ENCODE results near the gene CYBRD1.
A peak's percentile ranks its signal among the peaks of the same experiment; 100 is the strongest.
"Not testable (repeated sequence)": the region's sequence is repeated elsewhere in the genome, so short reads cannot be mapped to it uniquely, and the experiment has no call there.

Gene CYBRD1

DNA sequence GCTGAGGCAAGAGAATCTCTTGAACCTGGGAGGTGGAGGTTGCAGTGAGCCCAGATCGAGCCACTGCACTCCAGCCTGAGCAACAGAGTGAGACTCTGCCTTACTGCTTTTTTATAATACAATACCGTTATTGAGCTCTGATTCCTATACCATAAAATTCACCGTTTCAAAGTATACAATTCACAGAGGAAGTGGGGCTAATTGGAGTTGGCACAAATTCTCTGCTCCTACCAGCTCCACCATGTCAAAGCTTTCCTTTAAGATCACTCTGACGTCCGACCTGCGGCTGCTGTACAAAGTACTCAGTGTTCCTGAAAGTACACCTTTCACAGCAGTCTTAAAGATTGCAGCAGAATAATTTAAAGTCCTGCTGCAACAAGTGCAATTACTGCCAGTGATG, 29.6 kb upstream of the CYBRD1 start:
- H3K36me3 ChIP-seq (ENCODE audit: control insufficient read depth in 4 of 4, insufficient read depth in 4 of 4, low read length in 3 of 4), result peaks cover 0 to 8% (median 0%) of the 10 kb centered on the region in 4 experiments

DNA sequence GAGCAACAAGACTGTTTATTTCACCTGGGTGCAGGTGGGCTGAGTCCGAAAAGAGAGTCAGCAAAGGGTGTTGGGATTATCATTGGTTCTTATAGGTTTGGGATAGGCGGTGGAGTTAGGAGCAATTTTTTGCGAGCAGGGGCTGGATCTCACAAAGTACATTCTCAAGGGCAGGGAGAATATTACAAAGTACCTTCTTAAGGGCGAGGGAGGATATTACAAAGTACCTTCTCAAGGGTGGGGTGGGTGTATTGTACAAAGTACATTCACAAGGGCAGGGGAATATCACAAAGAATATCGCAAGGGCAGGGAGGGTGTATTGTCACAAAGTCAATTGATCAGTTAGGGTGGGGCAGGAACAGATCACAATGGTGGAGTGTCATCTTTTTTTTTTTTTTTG, 24.6 kb upstream of the CYBRD1 start:
- WGBS (ENCODE audit: insufficient coverage), result 98% methylated on average over 5 of the region's 5 CpGs
- CTCF ChIA-PET; H3K9me3 ChIP-seq (ENCODE audit: control extremely low read depth in 1 of 5, control insufficient read depth in 4 of 5, insufficient read depth in 2 of 5, low read depth in 1 of 5, low read length in 4 of 5); H3K4me1 ChIP-seq (ENCODE audit: control extremely low read depth in 1 of 4, control insufficient read depth in 4 of 4, insufficient read depth in 4 of 4, low read length in 3 of 4); H3K27ac ChIP-seq (ENCODE audit: insufficient read depth in 1 of 2, low read depth in 1 of 2, low read length in 2 of 2, poor library complexity in 1 of 2, severe bottlenecking in 2 of 2); H3K4me3 ChIP-seq (ENCODE audit: control insufficient read depth in 1 of 7, extremely low read depth in 1 of 7, insufficient read depth in 4 of 7, low read depth in 2 of 7, low read length in 6 of 7); H3K27me3 ChIP-seq (replicated peaks in 2 of 5; ENCODE audit: control insufficient read depth in 4 of 5, insufficient read depth in 5 of 5, low read length in 4 of 5); POLR2A ChIA-PET; DNase-seq; H3K36me3 ChIP-seq (ENCODE audit: control insufficient read depth in 4 of 4, insufficient read depth in 4 of 4, low read length in 3 of 4): not testable (repeated sequence)

More for the DNA sequence above, 29.6 kb upstream of the CYBRD1 start:
- ChIA-PET POLR2A (no interaction called here), CTCF (no interaction called here)
- 98% methylated on average over 5 of the region's 6 CpGs for WGBS (ENCODE audit: insufficient coverage)
- H3K4me1 ChIP-seq (ENCODE audit: control extremely low read depth in 1 of 4, control insufficient read depth in 4 of 4, insufficient read depth in 4 of 4, low read length in 3 of 4), result no peaks in the 10 kb centered on the region
- H3K27ac ChIP-seq (ENCODE audit: insufficient read depth in 1 of 2, low read depth in 1 of 2, low read length in 2 of 2, poor library complexity in 1 of 2, severe bottlenecking in 2 of 2), result no peak overlapping the region
- peaks cover 0 to 13% (median 3%) of the 10 kb centered on the region in 5 experiments for H3K9me3 ChIP-seq (ENCODE audit: control extremely low read depth in 1 of 5, control insufficient read depth in 4 of 5, insufficient read depth in 2 of 5, low read depth in 1 of 5, low read length in 4 of 5)
- no peak for DNase-seq
- H3K4me3 ChIP-seq (ENCODE audit: control insufficient read depth in 1 of 7, extremely low read depth in 1 of 7, insufficient read depth in 4 of 7, low read depth in 2 of 7, low read length in 6 of 7), result no peak overlapping the region
- H3K27me3 ChIP-seq (replicated peaks in 2 of 5; ENCODE audit: control insufficient read depth in 4 of 5, insufficient read depth in 5 of 5, low read length in 4 of 5), result no peaks in the 10 kb centered on the region

DNA sequence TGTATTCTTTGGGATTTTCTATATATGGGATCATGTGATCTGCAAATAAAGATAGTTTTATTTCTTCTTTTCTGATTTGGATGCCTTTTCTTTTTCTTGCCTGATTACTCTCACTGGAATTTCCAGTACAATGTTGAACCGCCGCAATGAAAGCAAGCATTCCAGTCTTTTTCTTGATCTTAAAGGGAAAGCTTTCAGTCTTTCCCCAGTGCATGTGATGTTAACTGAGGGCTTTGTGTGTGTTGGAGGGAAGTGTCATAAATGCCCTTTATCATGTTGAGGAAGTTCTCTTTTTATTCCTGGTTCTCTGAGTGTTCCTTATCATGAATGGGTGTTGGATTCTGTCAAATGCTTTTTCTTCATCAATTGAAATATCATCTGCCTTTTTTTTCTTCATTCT, 16.9 kb upstream of the CYBRD1 start:
- Histone ChIP-seq H3K9me3 (ENCODE audit: control extremely low read depth in 1 of 5, control insufficient read depth in 4 of 5, insufficient read depth in 2 of 5, low read depth in 1 of 5, low read length in 4 of 5) (no peaks in the 10 kb centered on the region), H3K36me3 (ENCODE audit: control insufficient read depth in 4 of 4, insufficient read depth in 4 of 4, low read length in 3 of 4) (no peaks in the 10 kb centered on the region), H3K4me1 (ENCODE audit: control extremely low read depth in 1 of 4, control insufficient read depth in 4 of 4, insufficient read depth in 4 of 4, low read length in 3 of 4) (no peaks in the 10 kb centered on the region), H3K4me3 (ENCODE audit: control insufficient read depth in 1 of 7, extremely low read depth in 1 of 7, insufficient read depth in 4 of 7, low read depth in 2 of 7, low read length in 6 of 7) (no peak overlapping the region), H3K27me3 (replicated peaks in 2 of 5; ENCODE audit: control insufficient read depth in 4 of 5, insufficient read depth in 5 of 5, low read length in 4 of 5) (no peaks in the 10 kb centered on the region), H3K27ac (ENCODE audit: insufficient read depth in 1 of 2, low read depth in 1 of 2, low read length in 2 of 2, poor library complexity in 1 of 2, severe bottlenecking in 2 of 2) (no peak overlapping the region)
- POLR2A ChIA-PET, result no interaction called here
- CTCF ChIA-PET, result interaction anchor here (1.2 to 1.5 kb wide), 2 partner anchors 16 to 46 kb away, joined by 3 read pairs; no protein-coding TSS in a partner anchor
- DNase-seq, result no peak
- 89% methylated on average over 1 of the region's 2 CpGs for WGBS (ENCODE audit: insufficient coverage)

DNA sequence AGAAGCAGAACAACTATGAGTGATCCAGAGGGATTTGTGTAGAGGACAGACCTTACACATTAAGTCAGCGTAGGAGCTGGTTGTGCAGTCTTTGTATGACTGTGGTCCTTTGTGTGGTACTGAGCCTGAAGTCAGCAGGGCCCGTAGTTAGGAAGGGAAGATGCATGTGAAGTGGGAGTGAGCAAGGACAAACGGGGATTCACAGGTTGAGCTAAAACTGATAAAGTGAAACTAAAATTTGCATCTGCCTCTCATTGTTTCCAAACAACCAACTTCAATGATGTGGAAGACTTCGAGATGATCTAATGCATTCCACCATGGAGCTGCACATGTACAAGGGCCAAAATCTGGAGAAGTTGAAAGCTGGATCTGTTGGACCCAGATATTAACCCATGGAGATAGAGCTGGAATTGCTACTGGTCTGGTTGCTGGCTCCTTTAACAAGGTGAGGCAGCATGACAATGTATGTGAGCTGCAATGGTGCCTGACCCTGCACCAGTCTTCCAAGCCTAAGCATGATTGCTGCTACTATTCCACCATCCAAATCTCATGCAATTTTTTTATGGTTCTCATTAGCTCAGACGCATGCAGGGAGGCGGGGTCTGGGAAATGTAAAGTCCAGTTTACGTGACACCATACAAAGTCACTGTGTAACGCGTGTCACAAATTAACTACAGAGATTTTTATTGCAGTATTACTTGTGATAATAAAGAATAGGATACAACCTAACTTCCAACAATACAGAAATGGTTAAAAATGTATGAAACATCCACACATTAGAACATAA, 12.1 kb upstream of the CYBRD1 start:
- Histone ChIP-seq H3K27ac (ENCODE audit: insufficient read depth in 1 of 2, low read depth in 1 of 2, low read length in 2 of 2, poor library complexity in 1 of 2, severe bottlenecking in 2 of 2) (no peak overlapping the region), H3K36me3 (ENCODE audit: control insufficient read depth in 4 of 4, insufficient read depth in 4 of 4, low read length in 3 of 4) (no peaks in the 10 kb centered on the region), H3K9me3 (ENCODE audit: control extremely low read depth in 1 of 5, control insufficient read depth in 4 of 5, insufficient read depth in 2 of 5, low read depth in 1 of 5, low read length in 4 of 5) (no peaks in the 10 kb centered on the region), H3K27me3 (replicated peaks in 2 of 5; ENCODE audit: control insufficient read depth in 4 of 5, insufficient read depth in 5 of 5, low read length in 4 of 5) (no peaks in the 10 kb centered on the region), H3K4me1 (ENCODE audit: control extremely low read depth in 1 of 4, control insufficient read depth in 4 of 4, insufficient read depth in 4 of 4, low read length in 3 of 4) (peaks cover 17 to 35% (median 21%) of the 10 kb centered on the region in 4 experiments), H3K4me3 (ENCODE audit: control insufficient read depth in 1 of 7, extremely low read depth in 1 of 7, insufficient read depth in 4 of 7, low read depth in 2 of 7, low read length in 6 of 7) (no peak overlapping the region)
- ChIA-PET CTCF (interaction anchor here (0.6 kb wide), 1 partner anchor 21 kb away, joined by 3 read pairs; no protein-coding TSS in a partner anchor), POLR2A (no interaction called here)
- DNase-seq, result no peak
- WGBS (ENCODE audit: insufficient coverage), result 93% methylated on average over 7 of the region's 9 CpGs

DNA sequence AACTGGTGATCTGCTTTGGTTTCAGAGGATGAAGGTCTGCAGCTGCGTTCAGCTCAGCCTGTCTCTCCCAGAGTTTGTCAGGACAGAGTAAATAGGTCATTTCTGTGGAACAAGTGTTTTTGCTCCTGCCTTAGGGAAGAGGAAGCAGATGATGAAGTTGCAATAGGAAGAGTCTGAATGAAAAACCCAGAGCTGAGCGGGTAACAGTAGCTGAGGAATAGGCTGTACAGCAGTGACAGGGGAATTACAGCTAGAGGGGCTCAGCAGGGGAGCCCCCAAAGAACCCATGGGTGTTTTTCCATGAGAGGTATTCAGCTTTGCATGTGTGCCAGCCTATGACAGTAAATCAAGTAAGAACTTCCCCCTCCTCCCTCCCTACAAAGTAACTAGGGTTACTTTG, 10.3 kb upstream of the CYBRD1 start:
- no peaks in the 10 kb centered on the region for H3K9me3 ChIP-seq (ENCODE audit: control extremely low read depth in 1 of 5, control insufficient read depth in 4 of 5, insufficient read depth in 2 of 5, low read depth in 1 of 5, low read length in 4 of 5)
- POLR2A ChIA-PET, result interaction anchor here (2.2 kb wide), 1 partner anchor 11 kb away, joined by 11 read pairs; the partner anchor contains the start of gene CYBRD1
- no peaks in the 10 kb centered on the region for H3K36me3 ChIP-seq (ENCODE audit: control insufficient read depth in 4 of 4, insufficient read depth in 4 of 4, low read length in 3 of 4)
- DNase-seq, result peak in 1 of 3 donors; percentile 11
- H3K4me3 ChIP-seq (ENCODE audit: control insufficient read depth in 1 of 7, extremely low read depth in 1 of 7, insufficient read depth in 4 of 7, low read depth in 2 of 7, low read length in 6 of 7), result peak overlapping the region in 1 of 7 experiments; percentile 12
- no peak overlapping the region for H3K27ac ChIP-seq (ENCODE audit: insufficient read depth in 1 of 2, low read depth in 1 of 2, low read length in 2 of 2, poor library complexity in 1 of 2, severe bottlenecking in 2 of 2)
- WGBS (ENCODE audit: insufficient coverage), result 0% methylated on average over 2 of the region's 2 CpGs
- H3K4me1 ChIP-seq (ENCODE audit: control extremely low read depth in 1 of 4, control insufficient read depth in 4 of 4, insufficient read depth in 4 of 4, low read length in 3 of 4), result peaks cover 17 to 35% (median 22%) of the 10 kb centered on the region in 4 experiments
- H3K27me3 ChIP-seq (replicated peaks in 2 of 5; ENCODE audit: control insufficient read depth in 4 of 5, insufficient read depth in 5 of 5, low read length in 4 of 5), result no peaks in the 10 kb centered on the region
- CTCF ChIA-PET, result interaction anchor here (1.0 to 1.1 kb wide), 2 partner anchors 9 to 21 kb away, joined by 3 read pairs; no protein-coding TSS in a partner anchor

DNA sequence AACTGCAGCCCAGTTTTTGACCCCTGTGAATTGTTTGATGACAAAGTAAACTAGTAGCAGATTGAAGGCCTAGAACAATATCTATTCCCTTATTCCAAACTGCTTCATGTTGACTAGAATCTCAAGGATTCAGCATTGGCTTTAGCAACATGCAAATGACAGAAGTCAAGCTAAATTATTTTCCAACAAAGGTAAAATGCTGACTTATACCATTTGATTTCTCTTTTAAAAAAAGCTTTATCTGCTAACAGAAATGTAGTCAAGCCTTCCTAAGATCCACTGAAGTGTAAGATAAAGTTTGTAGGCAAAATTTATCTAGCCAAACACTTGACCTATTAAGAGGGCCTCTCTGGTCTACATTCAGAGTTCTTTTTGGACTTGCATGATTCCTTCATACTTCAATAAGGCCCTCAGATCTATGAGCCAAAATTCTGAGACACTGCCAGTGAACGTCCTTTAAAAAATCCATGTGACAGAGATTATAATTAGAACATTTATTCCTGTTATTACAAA, 9.5 kb upstream of the CYBRD1 start:
- Histone ChIP-seq H3K4me3 (ENCODE audit: control insufficient read depth in 1 of 7, extremely low read depth in 1 of 7, insufficient read depth in 4 of 7, low read depth in 2 of 7, low read length in 6 of 7) (no peak overlapping the region), H3K9me3 (ENCODE audit: control extremely low read depth in 1 of 5, control insufficient read depth in 4 of 5, insufficient read depth in 2 of 5, low read depth in 1 of 5, low read length in 4 of 5) (no peaks in the 10 kb centered on the region), H3K4me1 (ENCODE audit: control extremely low read depth in 1 of 4, control insufficient read depth in 4 of 4, insufficient read depth in 4 of 4, low read length in 3 of 4) (peaks cover 17 to 35% (median 22%) of the 10 kb centered on the region in 4 experiments), H3K27me3 (replicated peaks in 2 of 5; ENCODE audit: control insufficient read depth in 4 of 5, insufficient read depth in 5 of 5, low read length in 4 of 5) (no peaks in the 10 kb centered on the region), H3K27ac (ENCODE audit: insufficient read depth in 1 of 2, low read depth in 1 of 2, low read length in 2 of 2, poor library complexity in 1 of 2, severe bottlenecking in 2 of 2) (no peak overlapping the region), H3K36me3 (ENCODE audit: control insufficient read depth in 4 of 4, insufficient read depth in 4 of 4, low read length in 3 of 4) (no peaks in the 10 kb centered on the region)
- DNase-seq, result no peak
- no CpG with 5 or more reads among the region's 1 CpG for WGBS (ENCODE audit: insufficient coverage)
- ChIA-PET CTCF (interaction anchor here (1.1 kb wide), 1 partner anchor 22 kb away, joined by 3 read pairs; no protein-coding TSS in a partner anchor), POLR2A (interaction anchor here (2.2 kb wide), 1 partner anchor 10 kb away, joined by 11 read pairs; the partner anchor contains the start of gene CYBRD1)

DNA sequence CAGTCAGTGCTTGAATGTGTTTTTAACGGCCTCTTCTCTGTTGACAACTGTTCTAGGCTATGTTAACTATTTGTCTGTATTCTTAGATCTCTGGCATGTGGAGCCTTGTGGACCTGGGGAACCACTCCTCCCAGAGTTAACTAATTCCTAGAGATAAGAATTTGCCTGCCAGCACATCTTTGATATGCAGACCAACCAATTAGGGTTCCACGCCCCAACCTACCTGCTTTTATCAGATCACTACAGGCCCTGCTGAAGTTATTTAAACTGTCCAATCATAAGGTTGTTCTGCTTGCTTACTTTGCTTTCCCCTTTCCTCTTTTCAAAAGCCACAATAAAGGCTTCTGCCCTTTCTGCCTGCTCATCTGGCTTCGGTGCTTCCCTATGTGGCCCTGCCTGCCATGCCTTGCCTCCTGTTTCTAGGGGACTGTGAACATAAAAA, 8.5 kb upstream of the CYBRD1 start:
- Histone ChIP-seq H3K4me1 (ENCODE audit: control extremely low read depth in 1 of 4, control insufficient read depth in 4 of 4, insufficient read depth in 4 of 4, low read length in 3 of 4) (peaks cover 17 to 35% (median 22%) of the 10 kb centered on the region in 4 experiments), H3K36me3 (ENCODE audit: control insufficient read depth in 4 of 4, insufficient read depth in 4 of 4, low read length in 3 of 4) (no peaks in the 10 kb centered on the region), H3K4me3 (ENCODE audit: control insufficient read depth in 1 of 7, extremely low read depth in 1 of 7, insufficient read depth in 4 of 7, low read depth in 2 of 7, low read length in 6 of 7) (peak overlapping the region in 1 of 7 experiments; percentile 6), H3K27me3 (replicated peaks in 2 of 5; ENCODE audit: control insufficient read depth in 4 of 5, insufficient read depth in 5 of 5, low read length in 4 of 5) (no peaks in the 10 kb centered on the region), H3K27ac (ENCODE audit: insufficient read depth in 1 of 2, low read depth in 1 of 2, low read length in 2 of 2, poor library complexity in 1 of 2, severe bottlenecking in 2 of 2) (peak overlapping the region in 1 of 2 experiments; percentile 65), H3K9me3 (ENCODE audit: control extremely low read depth in 1 of 5, control insufficient read depth in 4 of 5, insufficient read depth in 2 of 5, low read depth in 1 of 5, low read length in 4 of 5) (no peaks in the 10 kb centered on the region)
- WGBS (ENCODE audit: insufficient coverage), result 4% methylated on average over 2 of the region's 3 CpGs
- CTCF ChIA-PET, result interaction anchor here (1.3 kb wide), 1 partner anchor 33 kb away, joined by 3 read pairs; no protein-coding TSS in a partner anchor
- POLR2A ChIA-PET, result no interaction called here
- DNase-seq, result peak; percentile 13 to 78 (median 74)
